ENCODE measurements around the gene EPHB1.

Gene EPHB1

GRCh38 chr3:134858441-134859035, 63.5 kb downstream of the EPHB1 start:
- ATAC-seq, result no peak
- TF ChIP-seq PPARA (CRISPR knock-in tag; IDR thresholded peaks at IDR 0.05; ENCODE audit: borderline replicate concordance) (no peak), BACH2 (CRISPR knock-in tag; IDR thresholded peaks at IDR 0.05; ENCODE audit: borderline replicate concordance) (no peak), TOX (CRISPR knock-in tag; IDR thresholded peaks at IDR 0.05; ENCODE audit: borderline replicate concordance) (no peak), ZFP30 (CRISPR knock-in tag; IDR thresholded peaks at IDR 0.05) (no peak), CSRNP3 (CRISPR knock-in tag; IDR thresholded peaks at IDR 0.05) (no peak), TCF4 (CRISPR knock-in tag; IDR thresholded peaks at IDR 0.05; ENCODE audit: borderline replicate concordance) (no peak), SNAI2 (CRISPR knock-in tag; IDR thresholded peaks at IDR 0.05) (no peak)

- no peak for ATAC-seq
- TF ChIP-seq POU6F1 (CRISPR knock-in tag; IDR thresholded peaks at IDR 0.05; ENCODE audit: borderline replicate concordance, low read depth), result no peak
- no peak for TF ChIP-seq TCF4 (CRISPR knock-in tag; IDR thresholded peaks at IDR 0.05; ENCODE audit: borderline replicate concordance)
- TF ChIP-seq BACH2 (CRISPR knock-in tag; IDR thresholded peaks at IDR 0.05; ENCODE audit: borderline replicate concordance), result no peak
- TF ChIP-seq ISL1 (CRISPR knock-in tag; IDR thresholded peaks at IDR 0.05), result no peak
- TF ChIP-seq PPARA (CRISPR knock-in tag; IDR thresholded peaks at IDR 0.05; ENCODE audit: borderline replicate concordance), result no peak
- no peak for TF ChIP-seq ZC3H10 (CRISPR knock-in tag; IDR thresholded peaks at IDR 0.05)
- TF ChIP-seq RARB (CRISPR knock-in tag; IDR thresholded peaks at IDR 0.05), result no peak
- TF ChIP-seq ZNF565 (CRISPR knock-in tag; conservative IDR thresholded peaks at IDR 0.05; ENCODE audit: low read depth), result no peak
- no peak for TF ChIP-seq CSRNP3 (CRISPR knock-in tag; IDR thresholded peaks at IDR 0.05)
- TF ChIP-seq ZFP3 (CRISPR knock-in tag; IDR thresholded peaks at IDR 0.05), result no peak
- no peak for TF ChIP-seq ESRRG (CRISPR knock-in tag; IDR thresholded peaks at IDR 0.05)
- no peak for TF ChIP-seq CREB5 (CRISPR knock-in tag; IDR thresholded peaks at IDR 0.05; ENCODE audit: low read depth)
- no peak for TF ChIP-seq TSHZ2 (CRISPR knock-in tag; IDR thresholded peaks at IDR 0.05)
- TF ChIP-seq SNAI2 (CRISPR knock-in tag; IDR thresholded peaks at IDR 0.05), result no peak
- TF ChIP-seq ZNF8 (CRISPR knock-in tag; IDR thresholded peaks at IDR 0.05), result no peak
- TF ChIP-seq ARNTL (CRISPR knock-in tag; IDR thresholded peaks at IDR 0.05; ENCODE audit: borderline replicate concordance, low read depth), result no peak
Measured at GRCh38 chr3:134859341-134859740, 64.3 kb downstream of the EPHB1 start.

- ATAC-seq, result no peak
- TF ChIP-seq ZNF70 (CRISPR knock-in tag; IDR thresholded peaks at IDR 0.05), result no peak
- no peak for TF ChIP-seq TOX (CRISPR knock-in tag; IDR thresholded peaks at IDR 0.05; ENCODE audit: borderline replicate concordance)
- no peak for TF ChIP-seq SNAI2 (CRISPR knock-in tag; IDR thresholded peaks at IDR 0.05)
- TF ChIP-seq POU6F1 (CRISPR knock-in tag; IDR thresholded peaks at IDR 0.05; ENCODE audit: borderline replicate concordance, low read depth), result no peak
- no peak for TF ChIP-seq ESRRG (CRISPR knock-in tag; IDR thresholded peaks at IDR 0.05)
- no peak for TF ChIP-seq ZFP30 (CRISPR knock-in tag; IDR thresholded peaks at IDR 0.05)
- no peak for TF ChIP-seq ZNF8 (CRISPR knock-in tag; IDR thresholded peaks at IDR 0.05)
- TF ChIP-seq ARNTL (CRISPR knock-in tag; IDR thresholded peaks at IDR 0.05; ENCODE audit: borderline replicate concordance, low read depth), result no peak
- no peak for TF ChIP-seq ZNF565 (CRISPR knock-in tag; conservative IDR thresholded peaks at IDR 0.05; ENCODE audit: low read depth)
- TF ChIP-seq CREB5 (CRISPR knock-in tag; IDR thresholded peaks at IDR 0.05; ENCODE audit: low read depth), result no peak
- no peak for TF ChIP-seq OSR1 (CRISPR knock-in tag; IDR thresholded peaks at IDR 0.05)
- TF ChIP-seq CSDC2 (CRISPR knock-in tag; IDR thresholded peaks at IDR 0.05), result no peak
- TF ChIP-seq PATZ1 (CRISPR knock-in tag; IDR thresholded peaks at IDR 0.05; ENCODE audit: borderline replicate concordance), result no peak
Measured at GRCh38 chr3:134860141-134860540, 65.1 kb downstream of the EPHB1 start.

Measured in SK-N-SH treated with all-trans-retinoic acid at 6 μM for 48 hours (cell line).